Kidney epithelial cell (primary cell): ENCODE data around the gene TULP3. TPM values are rescaled to one million over a fixed set of nuclear protein-coding genes. Genes with fewer than 3 reads are reported as not detected.
"Not testable (repeated sequence)": the region's sequence is repeated elsewhere in the genome, so short reads cannot be mapped to it uniquely, and the experiment has no call there.

Experiments
- DNase-seq: peaks from one replicate; pipeline ENCODE4 v3.0.0-alpha.2; 2010; ENCODE audit warnings: low read depth
- H3K27me3 ChIP-seq: 2 replicates; pipeline ENCODE4 v1.6.0; 2011; ENCODE audit warnings: low read length; ENCODE audit not compliant: control insufficient read depth, insufficient read depth
- H3K36me3 ChIP-seq: 2 replicates; pipeline ENCODE4 v1.5.1; 2011; ENCODE audit warnings: low read length; ENCODE audit not compliant: control insufficient read depth, insufficient read depth
- H3K4me3 ChIP-seq: 2 replicates; pipeline ENCODE4 v1.5.1; 2011; ENCODE audit warnings: low read depth, mild to moderate bottlenecking, control low read depth, low read length
- total RNA-seq: library from RNA; depleted of rRNA; stranded (reverse); fragments of >200 nt; gene quantifications from 2 replicates; pipeline ENCODE4 v1.2.3, GENCODE V29; 2015
- TF ChIP-seq, protein P1 (sequence below): IDR thresholded peaks from 2 replicates; pipeline ENCODE4 v1.5.1; 2011; ENCODE audit warnings: mild to moderate bottlenecking, moderate library complexity, low read length, control low read depth, inconsistent platforms; ENCODE audit not compliant: insufficient read depth, poor library complexity, severe bottlenecking

Gene TULP3
- total RNA-seq, 1 donor from 2014 or later = 19.1 TPM

- TF ChIP-seq, protein P1, sequence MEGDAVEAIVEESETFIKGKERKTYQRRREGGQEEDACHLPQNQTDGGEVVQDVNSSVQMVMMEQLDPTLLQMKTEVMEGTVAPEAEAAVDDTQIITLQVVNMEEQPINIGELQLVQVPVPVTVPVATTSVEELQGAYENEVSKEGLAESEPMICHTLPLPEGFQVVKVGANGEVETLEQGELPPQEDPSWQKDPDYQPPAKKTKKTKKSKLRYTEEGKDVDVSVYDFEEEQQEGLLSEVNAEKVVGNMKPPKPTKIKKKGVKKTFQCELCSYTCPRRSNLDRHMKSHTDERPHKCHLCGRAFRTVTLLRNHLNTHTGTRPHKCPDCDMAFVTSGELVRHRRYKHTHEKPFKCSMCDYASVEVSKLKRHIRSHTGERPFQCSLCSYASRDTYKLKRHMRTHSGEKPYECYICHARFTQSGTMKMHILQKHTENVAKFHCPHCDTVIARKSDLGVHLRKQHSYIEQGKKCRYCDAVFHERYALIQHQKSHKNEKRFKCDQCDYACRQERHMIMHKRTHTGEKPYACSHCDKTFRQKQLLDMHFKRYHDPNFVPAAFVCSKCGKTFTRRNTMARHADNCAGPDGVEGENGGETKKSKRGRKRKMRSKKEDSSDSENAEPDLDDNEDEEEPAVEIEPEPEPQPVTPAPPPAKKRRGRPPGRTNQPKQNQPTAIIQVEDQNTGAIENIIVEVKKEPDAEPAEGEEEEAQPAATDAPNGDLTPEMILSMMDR = no peak
- Histone ChIP-seq H3K36me3 (no peaks in the 10 kb centered on the region), H3K4me3 (no peak overlapping the region), H3K27me3 (no peaks in the 10 kb centered on the region)
- DNase-seq = no peak
Measured at GRCh38 chr12:2864198-2864597, 26.5 kb upstream of the TULP3 start.

GRCh38 chr12:2868986-2869632 is 21.6 kb upstream of the TULP3 start:
- H3K36me3 ChIP-seq, H3K27me3 ChIP-seq, H3K4me3 ChIP-seq, DNase-seq: not testable (repeated sequence)

DNA sequence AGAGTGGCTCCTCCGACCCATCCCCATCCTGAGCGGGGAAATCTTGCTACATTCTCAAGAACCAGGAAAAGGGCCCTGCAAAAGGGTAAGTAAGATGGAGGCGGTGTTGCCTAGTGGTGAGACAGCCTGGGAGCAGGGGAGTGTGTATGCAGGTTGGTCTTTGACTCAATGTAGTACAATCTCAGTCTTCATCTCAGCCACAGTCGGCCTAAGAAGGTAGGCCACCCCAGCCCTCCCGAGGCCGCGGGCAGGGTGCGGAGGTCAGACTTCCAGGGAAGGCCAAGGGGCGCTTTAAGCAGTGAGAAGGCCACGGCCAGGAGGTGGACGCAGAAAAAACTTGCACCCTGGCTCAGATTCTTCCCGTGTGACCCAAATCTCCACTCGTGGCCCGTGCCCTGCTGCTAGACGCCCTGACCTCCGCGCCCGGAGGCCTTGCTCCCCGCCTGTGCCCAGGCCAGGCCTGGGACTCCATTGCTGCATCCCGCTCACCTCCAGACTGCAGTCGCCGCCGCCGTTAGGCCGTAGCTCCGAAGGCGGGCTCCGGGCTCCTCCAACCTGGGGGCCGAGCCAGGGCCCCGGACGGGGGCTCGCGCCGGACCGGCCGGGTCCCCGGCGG is 14.2 kb upstream of the TULP3 start:
- no peaks in the 10 kb centered on the region for H3K36me3 ChIP-seq
- H3K4me3 ChIP-seq = peak overlapping the region; percentile 78
- H3K27me3 ChIP-seq = no peaks in the 10 kb centered on the region
- TF ChIP-seq, protein P1 = no peak
- no peak for DNase-seq

GRCh38 chr12:2877047-2877952 is 13.4 kb upstream of the TULP3 start, which contains the start of the genes FOXM1 and RHNO1:
Gene FOXM1 (minus strand): TSS chr12:2877174. CDS start chr12:2874478, 2,696 bp downstream.
Gene RHNO1 (plus strand): TSS chr12:2877223. CDS start chr12:2885367, 8,144 bp downstream.
- H3K4me3 ChIP-seq = peak within 1 kb of the TSS; percentile 78
- no peaks in the 10 kb centered on the region for H3K36me3 ChIP-seq
- no peaks in the 10 kb centered on the region for H3K27me3 ChIP-seq
- no peak for DNase-seq
- TF ChIP-seq, protein P1 = no peak

- no peaks in the 10 kb centered on the region for H3K27me3 ChIP-seq
- TF ChIP-seq, protein P1 = no peak
- no peak for DNase-seq
- peak overlapping the region; percentile 78 for H3K4me3 ChIP-seq
- no peaks in the 10 kb centered on the region for H3K36me3 ChIP-seq
Measured at GRCh38 chr12:2877953-2878732, 12.5 kb upstream of the TULP3 start.
